Epithelial cell of proximal tubule (primary cell): Measurements from ENCODE around the gene ZBTB21. TPM values are rescaled to one million over a fixed set of nuclear protein-coding genes. Genes with fewer than 3 reads are reported as not detected.

Source experiments
- DNase-seq: peaks from one replicate; pipeline ENCODE4 v3.0.0-alpha.2; 2011; ENCODE audit warnings: low read depth
- H3K4me3 ChIP-seq: 2 replicates; pipeline ENCODE4 v1.5.1; 2011; ENCODE audit warnings: low read depth, mild to moderate bottlenecking, low read length
- CTCF ChIP-seq: conservative IDR thresholded peaks from 2 replicates; pipeline ENCODE4 v1.5.1; 2012; ENCODE audit warnings: low read depth, mild to moderate bottlenecking, low read length
- total RNA-seq: library from RNA; depleted of rRNA; stranded (reverse); fragments of >200 nt; gene quantifications from 2 replicates; pipeline ENCODE4 v1.2.3, GENCODE V29; 2015

Gene ZBTB21
- total RNA-seq, 1 donor from 2014 or later, result 6.3 TPM

- no peak for TF ChIP-seq CTCF
- H3K4me3 ChIP-seq, result no peak overlapping the region
- no peak for DNase-seq
Observed at GRCh38 chr21:41972511-41973205, 37.5 kb downstream of the ZBTB21 start.

DNA sequence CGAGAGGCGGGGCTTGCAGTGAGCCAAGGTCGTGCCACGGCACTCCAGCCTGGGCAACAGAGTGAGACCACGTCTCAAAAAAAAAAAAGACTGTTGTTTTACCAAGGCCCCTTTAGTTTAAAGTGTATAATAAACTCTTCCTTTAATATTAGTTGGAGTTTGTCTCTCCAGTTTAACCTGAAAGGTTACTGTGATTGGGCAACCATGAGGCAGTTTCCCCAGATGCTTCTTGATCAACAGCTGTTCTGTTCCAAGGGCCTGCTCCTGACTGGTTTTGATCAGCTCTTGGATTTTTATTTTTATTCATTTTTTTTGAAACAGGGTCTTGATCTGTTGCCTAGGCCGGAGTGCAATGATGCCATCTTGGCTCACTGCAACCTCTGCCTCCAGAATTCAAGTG is 38.3 kb downstream of the ZBTB21 start:
- no peak for DNase-seq
- TF ChIP-seq CTCF, result no peak
- H3K4me3 ChIP-seq, result no peak overlapping the region

- no peak overlapping the region for H3K4me3 ChIP-seq
- TF ChIP-seq CTCF, result no peak
- DNase-seq, result no peak
Observed at GRCh38 chr21:41970751-41971653, 39.2 kb downstream of the ZBTB21 start.

DNA sequence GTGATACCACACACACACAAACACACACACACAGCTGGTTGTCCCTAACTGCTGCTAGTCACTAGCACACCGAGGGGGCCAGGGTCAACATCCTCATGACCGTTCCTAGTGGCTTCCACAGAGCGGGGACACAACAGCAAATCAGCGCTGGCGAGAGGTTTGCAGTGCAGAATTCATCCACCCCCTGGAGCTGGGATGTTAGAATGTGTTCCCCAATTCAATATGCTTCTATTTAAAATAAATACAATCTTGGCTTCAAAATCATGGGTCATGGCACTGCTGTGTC is 40.1 kb downstream of the ZBTB21 start:
- DNase-seq, result no peak
- no peak for TF ChIP-seq CTCF
- no peak overlapping the region for H3K4me3 ChIP-seq

GRCh38 chr21:41967708-41968107 is 42.5 kb downstream of the ZBTB21 start:
- no peak for DNase-seq
- TF ChIP-seq CTCF, result no peak
- H3K4me3 ChIP-seq, result no peak overlapping the region

DNA sequence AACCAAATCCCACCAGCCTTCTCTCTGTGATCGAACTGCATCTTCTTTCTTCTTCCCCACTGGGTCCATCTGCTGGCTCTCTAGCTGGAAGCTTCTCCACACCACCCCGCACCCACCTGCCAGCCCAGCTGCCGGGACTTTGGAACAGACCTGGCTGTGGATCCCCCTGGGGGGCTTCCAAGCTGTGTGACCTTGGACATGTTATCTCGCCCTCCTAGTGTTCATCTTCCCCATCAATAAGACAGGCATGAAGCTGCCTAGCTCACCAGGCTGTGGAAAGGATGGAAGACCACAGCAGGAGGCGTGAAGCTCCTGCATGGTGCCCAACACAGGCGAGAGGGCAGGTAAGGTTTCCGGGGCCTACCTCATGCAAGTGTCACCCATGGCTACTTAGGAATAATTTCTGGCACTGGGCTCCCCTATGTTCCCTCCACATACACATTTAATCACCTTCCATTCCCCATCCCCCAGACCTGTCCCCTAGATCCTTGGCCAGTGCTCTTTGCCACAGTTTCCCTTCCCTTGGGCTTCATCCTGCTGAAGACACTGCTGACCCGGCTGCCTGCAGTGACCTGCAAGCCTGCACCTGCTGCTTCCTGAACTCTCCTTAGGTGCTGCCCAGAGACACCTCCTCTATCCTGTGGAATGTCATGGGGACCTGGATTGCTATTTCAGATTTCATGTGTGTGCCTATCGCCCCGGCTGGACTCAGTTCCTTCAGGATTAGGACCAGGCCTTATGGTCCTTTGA is 43.1 kb downstream of the ZBTB21 start:
- H3K4me3 ChIP-seq, result no peak overlapping the region
- no peak for DNase-seq
- TF ChIP-seq CTCF, result no peak
